BLaER1 treated with 17β-estradiol and CSF1 and Interleukin-3, amounts not matched to agents 10 nM and 100 nM (cell line): Measurements from ENCODE around the gene ASCL4.
A peak's percentile ranks its signal among the peaks of the same experiment; 100 is the strongest.
"Not testable (repeated sequence)": the region's sequence is repeated elsewhere in the genome, so short reads cannot be mapped to it uniquely, and the experiment has no call there.

Source experiments
- H3K27ac ChIP-seq, 11 experiments: shearing (Covaris generic); formaldehyde crosslinking; 2 replicates each; pipeline ENCODE4 v1.8.1; 2022
- H3K27me3 ChIP-seq, 11 experiments: shearing (Covaris generic); formaldehyde crosslinking; 2 replicates each; pipeline ENCODE4 v1.8.1; 2022
- H3K36me3 ChIP-seq, 11 experiments: shearing (Covaris generic); formaldehyde crosslinking; 2 replicates each; pipeline ENCODE4 v1.8.1; 2022
- H3K4me1 ChIP-seq, 10 experiments: shearing (Covaris generic); formaldehyde crosslinking; 2 replicates each; pipeline ENCODE4 v1.8.1; 2022
- H3K4me2 ChIP-seq, 11 experiments: shearing (Covaris generic); formaldehyde crosslinking; 2 replicates each; pipeline ENCODE4 v1.8.1; 2022
- H3K4me3 ChIP-seq, 10 experiments: shearing (Covaris generic); formaldehyde crosslinking; 2 replicates each; pipeline ENCODE4 v1.8.1; 2022
- H3K9ac ChIP-seq, 11 experiments: shearing (Covaris generic); formaldehyde crosslinking; 2 replicates each; pipeline ENCODE4 v1.8.1; 2022
- H3K9me3 ChIP-seq, 11 experiments: shearing (Covaris generic); formaldehyde crosslinking; replicated peaks in 1 of 11; 2 replicates each; pipeline ENCODE4 v1.8.1; 2022
- H4K20me1 ChIP-seq, 11 experiments: shearing (Covaris generic); formaldehyde crosslinking; 2 replicates each; pipeline ENCODE4 v1.8.1; 2022
- Cebpa-rat ChIP-seq, 11 experiments: shearing (Covaris generic); IDR thresholded peaks; 2 replicates each; pipeline ENCODE4 v1.8.1; 2022

The ASCL4 gene

GRCh38 chr12:107774349-107775029 lies at the start of gene ASCL4:
Gene ASCL4, plus strand, starts transcription at chr12:107774704. Its CDS starts 515 bp downstream, at chr12:107775219.
- Histone ChIP-seq H3K4me1 (peaks cover 32 to 52% (median 37%) of the 10 kb centered on the region in 10 experiments), H3K27ac (no peak within 1 kb of the TSS), H3K9me3 (peaks cover 0 to 9% (median 5%) of the 10 kb centered on the region in 11 experiments; a peak in 8 of 22 replicates), H3K9ac (no peak within 1 kb of the TSS), H3K4me3 (peak within 1 kb of the TSS in 9 of 10 experiments; percentile 3 to 42 (median 16); a peak in 10 of 20 replicates), H3K36me3 (no peaks in the 10 kb centered on the region), H4K20me1 (no peaks in the 10 kb centered on the region; a peak in 1 of 22 replicates), H3K27me3 (peaks cover 21 to 41% (median 32%) of the 10 kb centered on the region in 11 experiments), H3K4me2 (peak within 1 kb of the TSS; percentile 63 to 84 (median 76))
- TF ChIP-seq Cebpa-rat (IDR thresholded peaks at IDR 0.05): no peak

- H3K4me3 ChIP-seq, H3K9ac ChIP-seq, H3K4me1 ChIP-seq, H3K27ac ChIP-seq, H3K27me3 ChIP-seq, H3K9me3 ChIP-seq, H4K20me1 ChIP-seq, H3K4me2 ChIP-seq: not testable (repeated sequence)
- peaks cover 4 to 12% (median 9%) of the 10 kb centered on the region in 11 experiments; a peak in 18 of 22 replicates for H3K36me3 ChIP-seq
Observed at GRCh38 chr12:107727327-107727726, 47.2 kb upstream of the ASCL4 start.

- not testable (repeated sequence) for H3K27ac ChIP-seq
Observed at GRCh38 chr12:107727742-107728141, 46.8 kb upstream of the ASCL4 start.

GRCh38 chr12:107730618-107731341 lies 43.7 kb upstream of the ASCL4 start:
- no peak overlapping the region for H3K4me2 ChIP-seq
- H3K9me3 ChIP-seq: no peaks in the 10 kb centered on the region
- peaks cover 0 to 8% (median 0%) of the 10 kb centered on the region in 10 experiments; a peak in 4 of 20 replicates for H3K4me1 ChIP-seq
- H3K9ac ChIP-seq: no peak overlapping the region
- no peak for TF ChIP-seq Cebpa-rat (IDR thresholded peaks at IDR 0.05)
- H4K20me1 ChIP-seq: peaks cover 0 to 38% (median 7%) of the 10 kb centered on the region in 11 experiments; a peak in 8 of 22 replicates
- no peak overlapping the region for H3K27ac ChIP-seq
- peaks cover 31 to 41% (median 37%) of the 10 kb centered on the region in 11 experiments for H3K36me3 ChIP-seq
- H3K4me3 ChIP-seq: no peak overlapping the region
- H3K27me3 ChIP-seq: no peaks in the 10 kb centered on the region

More at GRCh38 chr12:107727742-107728141, 46.8 kb upstream of the ASCL4 start:
- H3K9me3 ChIP-seq, H3K9ac ChIP-seq, H3K4me2 ChIP-seq, H3K4me1 ChIP-seq, H3K27me3 ChIP-seq, H4K20me1 ChIP-seq, H3K4me3 ChIP-seq: not testable (repeated sequence)
- H3K36me3 ChIP-seq: peaks cover 2 to 12% (median 9%) of the 10 kb centered on the region in 11 experiments; a peak in 20 of 22 replicates

- Histone ChIP-seq H3K4me3 (no peak overlapping the region), H4K20me1 (peaks cover 0 to 43% (median 7%) of the 10 kb centered on the region in 11 experiments; a peak in 8 of 22 replicates), H3K36me3 (peaks cover 37 to 47% (median 43%) of the 10 kb centered on the region in 11 experiments), H3K9ac (no peak overlapping the region; a peak in 1 of 22 replicates), H3K27me3 (no peaks in the 10 kb centered on the region), H3K4me2 (no peak overlapping the region), H3K4me1 (peaks cover 0 to 8% (median 0%) of the 10 kb centered on the region in 10 experiments; a peak in 4 of 20 replicates), H3K9me3 (no peaks in the 10 kb centered on the region), H3K27ac (no peak overlapping the region)
- TF ChIP-seq Cebpa-rat (IDR thresholded peaks at IDR 0.05): no peak
Observed at GRCh38 chr12:107731366-107731765, 43.1 kb upstream of the ASCL4 start.

- H3K36me3 ChIP-seq: peaks cover 47 to 57% (median 53%) of the 10 kb centered on the region in 11 experiments
- H3K27ac ChIP-seq: no peak overlapping the region
- no peaks in the 10 kb centered on the region for H3K9me3 ChIP-seq
- no peak overlapping the region for H3K9ac ChIP-seq
- H3K4me2 ChIP-seq: no peak overlapping the region
- H3K27me3 ChIP-seq: no peaks in the 10 kb centered on the region
- no peak overlapping the region for H3K4me3 ChIP-seq
- H3K4me1 ChIP-seq: peaks cover 6 to 15% (median 8%) of the 10 kb centered on the region in 10 experiments
- no peak for TF ChIP-seq Cebpa-rat (IDR thresholded peaks at IDR 0.05)
- H4K20me1 ChIP-seq: peaks cover 0 to 53% (median 7%) of the 10 kb centered on the region in 11 experiments; a peak in 8 of 22 replicates
Observed at GRCh38 chr12:107732365-107732764, 42.1 kb upstream of the ASCL4 start.

GRCh38 chr12:107734139-107734538 lies 40.4 kb upstream of the ASCL4 start:
- Histone ChIP-seq H3K4me1 (peaks cover 13 to 24% (median 15%) of the 10 kb centered on the region in 10 experiments), H3K27ac (no peak overlapping the region), H3K4me3 (no peak overlapping the region), H3K9me3 (no peaks in the 10 kb centered on the region), H4K20me1 (peaks cover 0 to 71% (median 7%) of the 10 kb centered on the region in 11 experiments; a peak in 8 of 22 replicates), H3K9ac (no peak overlapping the region), H3K27me3 (no peaks in the 10 kb centered on the region), H3K4me2 (no peak overlapping the region), H3K36me3 (peaks cover 64 to 75% (median 70%) of the 10 kb centered on the region in 11 experiments)
- no peak for TF ChIP-seq Cebpa-rat (IDR thresholded peaks at IDR 0.05)

- TF ChIP-seq Cebpa-rat (IDR thresholded peaks at IDR 0.05): no peak
- no peak overlapping the region for H3K27ac ChIP-seq
- no peaks in the 10 kb centered on the region for H3K9me3 ChIP-seq
- H3K9ac ChIP-seq: no peak overlapping the region
- peaks cover 0 to 85% (median 7%) of the 10 kb centered on the region in 11 experiments; a peak in 8 of 22 replicates for H4K20me1 ChIP-seq
- H3K4me3 ChIP-seq: no peak overlapping the region
- H3K36me3 ChIP-seq: peaks cover 80 to 91% (median 87%) of the 10 kb centered on the region in 11 experiments
- no peaks in the 10 kb centered on the region for H3K27me3 ChIP-seq
- no peak overlapping the region for H3K4me2 ChIP-seq
- H3K4me1 ChIP-seq: peaks cover 13 to 24% (median 15%) of the 10 kb centered on the region in 10 experiments
Observed at GRCh38 chr12:107735763-107736162, 38.7 kb upstream of the ASCL4 start.

- no peaks in the 10 kb centered on the region for H3K9me3 ChIP-seq
- peaks cover 0 to 94% (median 7%) of the 10 kb centered on the region in 11 experiments; a peak in 8 of 22 replicates for H4K20me1 ChIP-seq
- no peak overlapping the region for H3K4me3 ChIP-seq
- H3K9ac ChIP-seq: no peak overlapping the region
- H3K27me3 ChIP-seq: no peaks in the 10 kb centered on the region
- peak overlapping the region in 9 of 11 experiments; percentile 5 to 33 (median 31); a peak in 15 of 22 replicates for H3K4me2 ChIP-seq
- no peak for TF ChIP-seq Cebpa-rat (IDR thresholded peaks at IDR 0.05)
- peaks cover 92 to 100% (median 98%) of the 10 kb centered on the region in 11 experiments for H3K36me3 ChIP-seq
- H3K27ac ChIP-seq: 0 out of 22 replicates have a peak overlapping the region, but pooled peaks of 2 of the 11 experiments have one; percentile 0 to 9
- peaks cover 13 to 24% (median 15%) of the 10 kb centered on the region in 10 experiments for H3K4me1 ChIP-seq
Observed at GRCh38 chr12:107736914-107737313, 37.6 kb upstream of the ASCL4 start.
